HG02885 (cell line): ENCODE data around the gene GTF3C4.

Experiments
- ATAC-seq: cut with Tn5 transposase; IDR thresholded peaks from one replicate; pipeline ENCODE4 v1.9.1; 2021; ENCODE audit warnings: mild to moderate bottlenecking; ENCODE audit not compliant: unreplicated experiment, poor library complexity

Gene GTF3C4

GRCh38 chr9:132728497-132728896 lies 58.2 kb downstream of the GTF3C4 start:
- ATAC-seq, result no peak

- ATAC-seq, result no peak
Measured at GRCh38 chr9:132729235-132729890, 59.1 kb downstream of the GTF3C4 start.

GRCh38 chr9:132730054-132731033 lies 60.1 kb downstream of the GTF3C4 start:
- no peak for ATAC-seq

- no peak for ATAC-seq
Measured at GRCh38 chr9:132731230-132731629, 61.0 kb downstream of the GTF3C4 start.

- ATAC-seq, result no peak
Measured at GRCh38 chr9:132732326-132733259, 62.3 kb downstream of the GTF3C4 start.

GRCh38 chr9:132733260-132733815 lies 63.1 kb downstream of the GTF3C4 start:
- no peak for ATAC-seq

- ATAC-seq, result no peak
Measured at GRCh38 chr9:132739710-132740310, 69.5 kb downstream of the GTF3C4 start.

- ATAC-seq, result no peak
Measured at GRCh38 chr9:132740526-132741309, 70.5 kb downstream of the GTF3C4 start.

GRCh38 chr9:132742821-132743311 lies 72.6 kb downstream of the GTF3C4 start:
- ATAC-seq, result no peak

- ATAC-seq, result no peak
Measured at GRCh38 chr9:132743931-132744479, 73.7 kb downstream of the GTF3C4 start.
